Posterior cingulate gyrus (tissue), 11 donors: ENCODE results near the gene ORC1.

Experiments used
- DNase-seq, 10 donors: peaks; one replicate each; pipeline versions ENCODE4 v3.0.0 to v3.0.0-alpha.2; 2020 to 2021; ENCODE audit warnings: mixed read lengths in 3 of 10
- intact Hi-C: fragments of 100-400 bp; cut with DNase I; formaldehyde crosslinking; loops from one replicate; pipeline ENCODE4 v1.15.1; 2023

ORC1 gene

DNA sequence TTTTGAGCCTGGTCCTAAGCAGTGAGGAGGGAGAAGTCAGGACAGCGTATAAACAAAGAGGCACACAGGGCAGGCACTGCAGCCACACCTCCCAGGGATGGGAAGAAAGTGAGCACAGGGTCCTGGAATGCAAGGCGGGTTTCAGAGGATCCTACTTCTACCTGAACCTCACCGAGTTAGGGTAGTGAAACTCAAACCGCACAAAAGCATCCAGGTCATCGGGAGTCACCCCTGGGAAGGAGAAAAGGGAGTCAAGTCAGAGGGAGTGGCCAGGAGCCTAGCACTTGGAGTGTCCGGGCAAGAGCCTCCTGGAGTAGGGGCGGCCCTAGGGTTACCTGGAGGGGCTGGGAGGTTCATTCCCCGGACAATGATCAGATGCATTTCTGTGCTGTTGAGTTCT, 48.8 kb downstream of the ORC1 start:
- intact Hi-C loops, result no loop called here

DNA sequence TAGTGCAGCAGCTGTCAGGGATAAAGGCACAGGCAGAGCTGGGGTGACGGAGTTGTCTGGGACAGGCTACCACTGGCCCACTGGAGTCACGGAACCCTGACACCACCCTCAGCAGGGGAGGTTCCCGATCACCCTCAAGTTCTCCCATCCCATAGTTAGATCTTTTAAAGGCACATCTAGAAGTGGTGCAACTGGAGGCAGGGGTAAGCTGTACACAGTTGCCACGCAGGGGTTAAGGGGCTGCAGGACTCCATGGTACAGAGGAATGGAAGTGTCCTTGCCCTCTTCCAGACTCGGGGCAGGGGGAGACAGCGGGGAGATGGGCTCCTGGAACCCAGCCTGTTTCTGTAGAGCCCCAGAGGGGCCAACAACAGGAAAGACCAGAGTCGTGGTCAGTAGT, 51.5 kb downstream of the ORC1 start:
- peak in 1 of 10 donors; percentile 45 for DNase-seq
- intact Hi-C loops, result no loop called here

More for the DNA sequence above, 48.8 kb downstream of the ORC1 start:
- DNase-seq, result peak in 1 of 10 donors; percentile 25

DNA sequence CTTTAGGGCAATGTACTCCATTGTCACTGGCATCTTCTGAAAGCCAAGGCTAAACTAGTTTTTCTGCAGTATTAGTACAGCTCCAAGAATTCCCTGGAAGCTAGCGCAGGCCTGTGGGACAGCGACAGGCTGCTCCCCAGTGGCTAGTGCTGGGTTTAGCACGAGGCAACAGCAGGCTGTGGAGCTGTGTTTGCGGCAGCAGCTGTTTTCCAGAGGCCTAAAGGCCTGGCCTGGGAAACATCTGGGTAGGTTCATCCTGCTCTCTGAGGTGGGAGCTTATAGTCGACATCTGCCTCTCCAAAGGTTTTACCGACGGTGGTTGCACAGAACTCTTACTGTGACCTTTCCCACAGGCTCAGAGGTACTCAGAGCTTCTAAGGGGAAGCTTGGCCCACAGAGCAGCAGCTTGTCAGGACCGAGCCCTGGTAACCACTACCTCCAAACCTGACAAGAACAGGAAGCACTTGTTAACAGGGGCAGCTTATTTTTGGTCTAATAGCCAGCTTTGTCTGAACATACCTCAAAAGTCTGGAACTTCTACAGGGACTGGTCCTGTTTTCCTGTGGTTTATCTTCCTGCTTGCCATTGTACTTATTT, 55.4 kb downstream of the ORC1 start:
- peak in 9 of 10 donors; percentile 38 to 94 (median 63) for DNase-seq
- intact Hi-C loops, result no loop called here

DNA sequence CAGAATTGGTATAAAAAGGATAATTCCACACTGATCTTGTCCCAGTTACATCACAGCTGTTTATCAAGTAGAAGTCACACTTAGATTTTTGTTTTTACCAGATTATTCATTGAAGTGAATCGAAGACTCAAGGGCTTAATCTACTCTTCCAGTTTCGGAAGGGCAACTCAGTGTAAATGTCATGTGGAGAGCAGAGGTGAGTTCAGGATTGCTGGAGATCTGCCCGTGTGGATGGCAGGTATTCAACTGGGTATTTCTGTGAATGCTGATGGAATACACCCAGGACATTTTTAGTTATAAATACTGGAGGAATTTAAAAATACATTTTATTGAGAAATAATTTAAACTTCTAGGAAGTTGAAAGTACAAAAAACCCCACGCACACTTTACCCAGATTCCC, 57.6 kb downstream of the ORC1 start:
- no peak for DNase-seq
- intact Hi-C loops, result no loop called here

DNA sequence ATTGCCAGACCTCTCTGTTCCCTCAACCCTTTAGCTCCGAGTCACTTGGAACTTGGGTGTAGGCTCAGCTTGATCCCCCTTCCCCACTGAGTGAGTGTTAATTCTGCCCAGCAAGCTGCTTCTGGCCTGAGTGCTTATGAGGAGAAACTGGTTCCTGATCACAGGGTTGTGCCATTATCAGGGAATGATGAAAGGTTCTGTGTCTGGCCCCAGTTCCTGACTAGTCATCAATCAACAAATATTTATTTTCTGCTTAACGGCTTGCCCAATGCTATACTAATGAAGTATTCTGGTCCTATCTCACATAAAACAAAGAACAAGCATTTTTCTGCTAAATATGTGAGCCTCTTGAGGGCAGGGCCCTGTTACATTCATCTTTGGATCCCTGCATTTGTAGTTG, 59.0 kb downstream of the ORC1 start:
- intact Hi-C loops, result no loop called here
- DNase-seq, result no peak

DNA sequence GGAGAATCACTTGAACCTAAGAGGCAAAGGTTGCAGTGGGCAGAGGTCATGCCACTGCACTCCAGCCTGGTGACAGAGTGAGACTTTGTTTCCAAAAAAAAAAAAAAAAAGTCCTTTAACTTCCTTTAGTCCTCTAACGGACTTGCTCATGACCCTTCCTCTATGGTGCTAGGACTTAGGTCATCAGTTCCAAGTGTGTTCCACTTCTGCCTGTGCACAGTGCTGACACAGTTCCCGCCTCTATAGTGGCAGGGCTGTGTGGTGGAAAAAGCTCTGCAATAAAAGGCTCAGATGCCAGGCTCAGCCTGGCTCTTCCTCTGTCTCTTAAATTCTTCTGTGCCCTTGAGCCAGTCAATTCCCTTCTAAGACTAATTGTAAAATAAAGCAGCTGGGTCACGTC, 60.2 kb downstream of the ORC1 start:
- intact Hi-C loops, result no loop called here

DNA sequence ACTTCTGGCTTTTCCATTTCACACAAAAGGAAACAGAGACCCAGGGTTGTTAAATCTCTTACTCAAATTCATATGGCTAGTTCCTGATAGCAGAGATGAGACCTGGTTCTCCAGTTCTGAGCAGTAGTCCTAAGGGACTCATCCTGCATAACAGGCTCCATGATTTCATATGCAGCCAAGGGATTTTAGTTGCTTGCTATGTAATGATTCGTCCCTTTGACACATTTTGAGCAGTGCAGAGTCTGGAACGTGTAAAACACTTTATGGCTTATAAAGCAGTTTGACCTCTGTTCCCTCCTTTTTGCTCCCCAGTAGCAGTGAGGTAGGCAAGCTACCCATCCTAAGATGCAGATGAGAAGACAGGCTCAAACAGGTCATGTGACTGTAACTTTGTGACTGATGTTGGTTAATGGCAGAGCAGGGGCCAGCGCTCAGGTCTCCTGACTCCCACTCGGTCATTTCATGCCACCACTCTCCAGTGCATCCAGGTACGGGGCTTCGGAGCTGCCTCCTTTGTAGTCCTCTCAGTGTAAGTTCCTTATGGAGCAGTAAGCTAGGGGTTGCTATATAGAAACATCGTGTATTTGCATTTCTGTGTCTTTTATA, 62.5 kb downstream of the ORC1 start:
- intact Hi-C loops, result no loop called here
- DNase-seq, result no peak

More for the DNA sequence above, 60.2 kb downstream of the ORC1 start:
- DNase-seq, result no peak

DNA sequence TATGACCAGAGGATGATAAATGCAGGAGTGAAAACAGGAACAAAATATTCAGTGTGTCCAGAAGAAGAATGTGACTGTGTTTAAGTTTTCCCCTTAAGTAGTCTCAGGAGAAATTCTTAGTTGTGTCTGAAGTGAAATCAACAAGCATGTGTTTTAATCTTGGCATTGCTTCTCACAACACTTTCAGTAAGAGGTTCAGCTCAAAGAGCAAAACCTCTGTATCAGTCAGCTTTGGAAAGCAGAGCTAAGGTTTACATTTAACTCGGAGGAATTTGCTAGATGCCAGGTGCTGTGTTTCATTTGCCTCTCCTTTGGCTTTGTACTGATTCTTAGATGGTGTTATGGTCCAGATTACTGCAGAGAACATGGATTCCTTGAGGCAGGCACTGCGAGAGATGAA, 66.8 kb downstream of the ORC1 start:
- DNase-seq, result no peak
- intact Hi-C loops, result no loop called here

DNA sequence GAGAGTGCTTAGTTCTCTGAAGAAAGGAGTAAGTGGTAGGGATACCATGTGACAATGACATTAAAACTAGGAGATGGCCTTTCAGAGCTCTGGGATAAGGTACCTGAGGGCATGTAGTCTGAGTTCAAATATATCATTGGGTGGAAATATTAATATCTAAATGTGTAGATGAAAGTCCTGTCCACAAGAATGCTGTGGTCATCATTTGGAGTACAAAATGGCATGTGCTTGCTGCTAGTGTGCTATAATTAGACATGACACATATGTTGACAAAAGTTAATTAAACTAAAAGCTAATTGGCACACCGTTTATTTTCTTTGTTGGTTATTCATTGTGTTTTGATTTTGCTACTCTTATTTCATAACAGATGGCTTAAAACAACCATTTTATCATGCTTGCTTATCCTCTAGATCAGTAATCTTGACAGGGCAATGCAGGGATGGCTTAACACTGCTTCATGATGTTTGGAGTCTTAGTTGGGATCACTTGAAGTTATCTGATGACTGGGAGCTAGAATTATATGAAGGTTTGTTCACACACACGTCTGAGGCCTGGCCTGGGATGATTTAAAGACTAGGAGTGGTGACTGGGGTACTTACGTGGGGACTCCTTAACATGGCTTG, 69.2 kb downstream of the ORC1 start:
- intact Hi-C loops, result no loop called here
- no peak for DNase-seq

DNA sequence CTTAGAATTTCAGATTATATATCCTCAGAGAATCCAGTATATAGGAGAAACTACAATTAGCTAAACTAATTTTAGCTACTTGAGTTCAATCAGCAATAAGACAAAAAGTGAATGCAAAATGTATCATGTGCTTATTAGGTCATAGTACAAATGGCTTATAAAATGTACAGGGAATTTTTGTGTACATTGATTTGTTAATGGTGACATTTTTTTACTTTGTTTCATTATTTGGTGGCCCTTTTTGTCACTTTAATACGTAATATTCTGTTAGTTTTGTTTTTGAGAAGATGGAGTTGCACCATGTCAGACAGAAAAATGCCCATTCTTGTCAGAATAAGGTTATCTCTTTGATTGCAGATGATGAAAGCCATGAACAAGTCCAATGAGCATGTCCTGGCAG, 71.8 kb downstream of the ORC1 start:
- no peak for DNase-seq
- intact Hi-C loops, result no loop called here

DNA sequence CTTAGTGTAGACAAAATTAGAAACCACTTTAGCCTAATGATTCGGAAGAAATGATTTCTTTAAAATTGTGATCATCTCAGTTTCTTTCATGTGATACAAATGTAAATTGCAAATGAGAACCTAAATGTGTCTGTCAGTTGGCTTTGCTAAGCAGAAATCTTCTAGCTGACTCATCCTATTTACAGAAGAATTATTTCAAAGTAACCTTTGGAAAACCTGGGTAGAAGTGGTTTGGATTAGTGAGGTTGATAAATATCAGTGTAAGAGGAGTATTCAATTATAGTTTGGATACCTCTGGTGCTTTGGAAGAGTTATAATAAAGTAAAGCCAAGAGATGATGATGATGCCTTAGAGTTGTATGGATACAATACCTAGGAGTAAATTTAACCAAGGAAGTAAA, 75.6 kb downstream of the ORC1 start:
- intact Hi-C loops, result no loop called here
- DNase-seq, result no peak

DNA sequence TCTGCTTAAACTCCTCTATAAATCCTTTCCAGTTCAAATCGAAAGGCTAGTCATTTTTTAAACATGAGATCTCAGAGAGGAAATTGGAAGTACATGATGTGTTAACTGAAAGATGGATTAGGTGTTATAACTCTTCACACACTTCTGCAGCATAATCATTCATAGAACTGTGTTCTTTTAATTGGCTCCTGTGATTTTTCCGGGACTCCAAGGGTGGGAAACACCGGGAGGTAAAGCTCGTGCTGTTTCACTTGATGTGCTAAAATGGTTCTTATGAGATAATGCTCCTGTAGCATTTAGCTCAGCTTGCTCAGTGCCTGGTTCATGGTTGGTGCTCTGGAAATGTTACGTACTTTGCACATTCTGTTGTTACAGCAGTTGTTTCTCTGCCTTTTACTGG, 78.4 kb downstream of the ORC1 start:
- DNase-seq, result no peak
- intact Hi-C loops, result no loop called here

DNA sequence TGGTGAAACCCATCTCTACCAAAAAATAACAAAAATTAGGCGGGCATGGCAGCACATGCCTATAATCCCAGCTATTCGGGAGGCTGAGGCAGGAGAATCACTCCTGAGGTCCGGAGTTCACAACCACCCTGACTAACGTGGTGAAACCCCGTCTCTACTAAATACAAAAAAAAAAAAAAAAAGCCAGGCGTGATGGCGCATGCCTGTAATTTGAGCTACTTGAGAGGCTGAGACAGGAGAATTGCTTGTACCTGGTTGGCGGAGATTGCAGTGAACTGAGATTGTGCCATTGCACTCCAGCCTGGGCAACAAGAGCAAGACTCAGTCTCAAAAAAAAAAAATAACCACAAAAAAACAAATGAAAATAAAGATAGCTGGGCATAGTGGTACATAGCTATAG, 80.5 kb downstream of the ORC1 start:
- intact Hi-C loops, result no loop called here
- DNase-seq, result no peak
